GM23338 (cell line): ENCODE data around the gene MYO18B. TPM values are rescaled to one million over a fixed set of nuclear protein-coding genes. Genes with fewer than 3 reads are reported as not detected.

Experiments
- ATAC-seq: fragments of 200-7000 bp; cut with Tn5 transposase; 3 replicates; pipeline ENCODE4 v1.9.1; 2020
- DNase-seq: peaks from one replicate; pipeline ENCODE4 v3.0.0-alpha.2; 2015; ENCODE audit warnings: low spot score
- H2AFZ ChIP-seq: fragments of 200-600 bp; sonication (generic); 2 replicates; pipeline ENCODE4 v1.8.0; 2016; ENCODE audit warnings: antibody characterized with exemption, mild to moderate bottlenecking, moderate library complexity
- H3F3A ChIP-seq: fragments of 200-600 bp; sonication (generic); replicated peaks from 2 replicates; pipeline ENCODE4 v1.8.0; 2017; ENCODE audit warnings: antibody characterized with exemption, mixed run types, low read depth
- H3K27ac ChIP-seq: fragments of 200-600 bp; sonication (generic); 2 replicates; pipeline ENCODE4 v1.6.1; 2016; ENCODE audit warnings: low read depth
- H3K27me3 ChIP-seq: fragments of 200-600 bp; sonication (generic); 2 replicates; pipeline ENCODE4 v1.8.0; 2016; ENCODE audit warnings: mild to moderate bottlenecking, mixed run types, moderate library complexity; ENCODE audit not compliant: insufficient read depth
- H3K36me3 ChIP-seq: fragments of 200-600 bp; sonication (generic); 2 replicates; pipeline ENCODE4 v1.8.0; 2016; ENCODE audit warnings: mild to moderate bottlenecking; ENCODE audit not compliant: insufficient read depth
- H3K4me1 ChIP-seq: fragments of 200-600 bp; sonication (generic); 2 replicates; pipeline ENCODE4 v1.8.0; 2016; ENCODE audit warnings: mild to moderate bottlenecking, moderate library complexity; ENCODE audit not compliant: insufficient read depth
- H3K4me2 ChIP-seq: fragments of 200-600 bp; sonication (generic); 2 replicates; pipeline ENCODE4 v1.7.1; 2017; ENCODE audit warnings: mixed run types
- H3K4me3 ChIP-seq: fragments of 200-600 bp; sonication (generic); 2 replicates; pipeline ENCODE4 v1.6.1; 2016; ENCODE audit warnings: mixed run types
- H3K79me2 ChIP-seq: fragments of 200-600 bp; sonication (generic); replicated peaks from 2 replicates; pipeline ENCODE4 v1.8.0; 2017; ENCODE audit warnings: mild to moderate bottlenecking; ENCODE audit not compliant: insufficient read depth
- H3K9me2 ChIP-seq: fragments of 200-600 bp; sonication (generic); 2 replicates; pipeline ENCODE4 v1.8.0; 2017; ENCODE audit not compliant: insufficient read depth
- H4K20me1 ChIP-seq: fragments of 200-600 bp; sonication (generic); replicated peaks from 2 replicates; pipeline ENCODE4 v1.8.0; 2017; ENCODE audit warnings: mild to moderate bottlenecking; ENCODE audit not compliant: insufficient read depth
- H3K27ac Mint-ChIP-seq: 2 replicates; pipeline ENCODE4 v1.8.0; 2020; ENCODE audit warnings: inconsistent platforms, mild to moderate bottlenecking, moderate library complexity, mixed read lengths
- H3K27me3 Mint-ChIP-seq: 3 replicates; pipeline ENCODE4 v1.8.0; 2022; ENCODE audit warnings: low read depth, mild to moderate bottlenecking, moderate library complexity, mixed read lengths, inconsistent platforms; ENCODE audit not compliant: insufficient read depth, poor library complexity
- H3K36me3 Mint-ChIP-seq: 3 replicates; pipeline ENCODE4 v1.8.0; 2021; ENCODE audit warnings: low read depth, mild to moderate bottlenecking, inconsistent platforms, moderate library complexity, mixed read lengths
- H3K4me1 Mint-ChIP-seq: 3 replicates; pipeline ENCODE4 v1.8.0; 2020; ENCODE audit warnings: mild to moderate bottlenecking, inconsistent platforms, mixed read lengths
- H3K4me3 Mint-ChIP-seq: 3 replicates; pipeline ENCODE4 v1.8.0; 2021; ENCODE audit warnings: moderate library complexity, mild to moderate bottlenecking, inconsistent platforms, mixed read lengths
- H3K9me3 Mint-ChIP-seq: 3 replicates; pipeline ENCODE4 v1.8.0; 2020; ENCODE audit warnings: moderate library complexity, mild to moderate bottlenecking, inconsistent platforms, mixed read lengths
- CREB1 ChIP-seq: fragments of 250-450 bp; sonication (Bioruptor Pico); IDR thresholded peaks from 2 replicates; pipeline ENCODE4 v1.5.0; 2020; ENCODE audit warnings: low read depth, mild to moderate bottlenecking, moderate library complexity
- EZH2 ChIP-seq: fragments of 200-600 bp; sonication (generic); IDR thresholded peaks from one replicate; pipeline ENCODE4 v1.8.0; 2017; ENCODE audit warnings: antibody characterized with exemption, mild to moderate bottlenecking, low read depth; ENCODE audit not compliant: unreplicated experiment
- EZH2phosphoT487 ChIP-seq: fragments of 200-600 bp; sonication (generic); IDR thresholded peaks from one replicate; pipeline ENCODE4 v1.8.1; 2018; ENCODE audit warnings: antibody characterized with exemption; ENCODE audit not compliant: unreplicated experiment
- JUNB ChIP-seq: IDR thresholded peaks from one replicate; pipeline ENCODE4 v1.6.1; 2016; ENCODE audit warnings: antibody characterized with exemption; ENCODE audit not compliant: unreplicated experiment
- NANOG ChIP-seq: IDR thresholded peaks from 2 replicates; pipeline ENCODE4 v1.6.1; 2016; ENCODE audit warnings: antibody characterized with exemption, borderline replicate concordance
- STAT1 ChIP-seq: IDR thresholded peaks from one replicate; pipeline ENCODE4 v1.6.1; 2016; ENCODE audit warnings: antibody characterized with exemption; ENCODE audit not compliant: unreplicated experiment
- ZNF114 ChIP-seq: fragments of 250-450 bp; sonication (Bioruptor Pico); IDR thresholded peaks from 2 replicates; pipeline ENCODE4 v1.5.0; 2020; ENCODE audit warnings: mild to moderate bottlenecking, moderate library complexity
- ZNF331 ChIP-seq: fragments of 250-450 bp; sonication (Bioruptor Pico); IDR thresholded peaks from 2 replicates; pipeline ENCODE4 v1.5.0; 2020; ENCODE audit warnings: low read depth, mild to moderate bottlenecking, moderate library complexity
- polyA plus RNA-seq: library from polyadenylated mRNA; unstranded; fragments of >200 nt; fragmentation: Nextera tagmentation; extraction: Ambion mirVana; gene quantifications from 2 replicates; pipeline ENCODE4 v1.2.1, GENCODE V29; 2016
- total RNA-seq: library from RNA; depleted of rRNA; stranded (reverse); fragments of >200 nt; shearing (Covaris generic); gene quantifications from 2 replicates; pipeline ENCODE4 v1.2.3, GENCODE V29; 2014
- TF ChIP-seq, protein P1 (sequence below): IDR thresholded peaks from one replicate; pipeline ENCODE4 v1.6.1; 2018; ENCODE audit warnings: antibody characterized with exemption; ENCODE audit not compliant: unreplicated experiment
- TF ChIP-seq, protein P2 (sequence below), 2 experiments: fragments of 200-600 bp in 1 of 2; sonication (generic) in 1 of 2; conservative IDR thresholded peaks; 2 replicates each; pipeline versions ENCODE4 v1.5.1 to v1.6.1; 2016 to 2017; ENCODE audit warnings: antibody characterized with exemption in 2 of 2, low read depth in 2 of 2, mild to moderate bottlenecking in 2 of 2, moderate library complexity in 1 of 2

The MYO18B gene
- total and polyA plus RNA-seq, 2 experiments from 2014 or later = 0.36 to 0.45 TPM

DNA sequence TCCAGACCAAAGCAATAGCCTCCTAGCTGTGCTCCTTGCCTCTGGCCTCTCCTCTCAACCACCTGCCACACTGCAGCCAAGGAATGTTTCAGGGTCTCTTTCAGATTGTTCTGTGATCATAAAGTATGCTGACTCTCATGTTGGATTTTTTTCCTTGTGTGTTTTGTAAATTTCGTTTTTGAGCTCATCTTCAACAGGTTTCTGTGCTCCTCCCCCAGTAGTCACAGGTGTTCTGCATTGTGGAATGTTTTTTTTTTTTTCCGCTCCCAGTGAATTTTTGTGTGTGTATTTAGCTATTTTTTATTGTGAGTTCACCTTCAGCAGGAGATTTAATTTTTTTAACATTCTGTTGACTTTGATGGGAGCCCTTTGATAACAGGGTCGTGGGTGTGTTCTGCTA lies 153.7 kb downstream of the MYO18B start:
- no peaks in the 10 kb centered on the region; the same call in 1 of the 2 replicates for H3K9me2 ChIP-seq
- H2AFZ ChIP-seq = no peak overlapping the region
- Mint-ChIP-seq H3K4me3 (no peak overlapping the region), H3K27me3 (peaks cover 5% of the 10 kb centered on the region), H3K27ac (no peak overlapping the region), H3K4me1 (no peaks in the 10 kb centered on the region), H3K36me3 (no peaks in the 10 kb centered on the region), H3K9me3 (no peaks in the 10 kb centered on the region)
- H3K79me2 ChIP-seq = no peaks in the 10 kb centered on the region
- H3K4me1 ChIP-seq = no peaks in the 10 kb centered on the region
- DNase-seq = no peak
- no peak for TF ChIP-seq CREB1
- no peak for TF ChIP-seq JUNB
- TF ChIP-seq ZNF114 (CRISPR knock-in tag) = no peak
- TF ChIP-seq, protein P1, sequence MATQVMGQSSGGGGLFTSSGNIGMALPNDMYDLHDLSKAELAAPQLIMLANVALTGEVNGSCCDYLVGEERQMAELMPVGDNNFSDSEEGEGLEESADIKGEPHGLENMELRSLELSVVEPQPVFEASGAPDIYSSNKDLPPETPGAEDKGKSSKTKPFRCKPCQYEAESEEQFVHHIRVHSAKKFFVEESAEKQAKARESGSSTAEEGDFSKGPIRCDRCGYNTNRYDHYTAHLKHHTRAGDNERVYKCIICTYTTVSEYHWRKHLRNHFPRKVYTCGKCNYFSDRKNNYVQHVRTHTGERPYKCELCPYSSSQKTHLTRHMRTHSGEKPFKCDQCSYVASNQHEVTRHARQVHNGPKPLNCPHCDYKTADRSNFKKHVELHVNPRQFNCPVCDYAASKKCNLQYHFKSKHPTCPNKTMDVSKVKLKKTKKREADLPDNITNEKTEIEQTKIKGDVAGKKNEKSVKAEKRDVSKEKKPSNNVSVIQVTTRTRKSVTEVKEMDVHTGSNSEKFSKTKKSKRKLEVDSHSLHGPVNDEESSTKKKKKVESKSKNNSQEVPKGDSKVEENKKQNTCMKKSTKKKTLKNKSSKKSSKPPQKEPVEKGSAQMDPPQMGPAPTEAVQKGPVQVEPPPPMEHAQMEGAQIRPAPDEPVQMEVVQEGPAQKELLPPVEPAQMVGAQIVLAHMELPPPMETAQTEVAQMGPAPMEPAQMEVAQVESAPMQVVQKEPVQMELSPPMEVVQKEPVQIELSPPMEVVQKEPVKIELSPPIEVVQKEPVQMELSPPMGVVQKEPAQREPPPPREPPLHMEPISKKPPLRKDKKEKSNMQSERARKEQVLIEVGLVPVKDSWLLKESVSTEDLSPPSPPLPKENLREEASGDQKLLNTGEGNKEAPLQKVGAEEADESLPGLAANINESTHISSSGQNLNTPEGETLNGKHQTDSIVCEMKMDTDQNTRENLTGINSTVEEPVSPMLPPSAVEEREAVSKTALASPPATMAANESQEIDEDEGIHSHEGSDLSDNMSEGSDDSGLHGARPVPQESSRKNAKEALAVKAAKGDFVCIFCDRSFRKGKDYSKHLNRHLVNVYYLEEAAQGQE = no peak
- TF ChIP-seq EZH2 = no peak
- TF ChIP-seq NANOG = no peak
- TF ChIP-seq, protein P2, sequence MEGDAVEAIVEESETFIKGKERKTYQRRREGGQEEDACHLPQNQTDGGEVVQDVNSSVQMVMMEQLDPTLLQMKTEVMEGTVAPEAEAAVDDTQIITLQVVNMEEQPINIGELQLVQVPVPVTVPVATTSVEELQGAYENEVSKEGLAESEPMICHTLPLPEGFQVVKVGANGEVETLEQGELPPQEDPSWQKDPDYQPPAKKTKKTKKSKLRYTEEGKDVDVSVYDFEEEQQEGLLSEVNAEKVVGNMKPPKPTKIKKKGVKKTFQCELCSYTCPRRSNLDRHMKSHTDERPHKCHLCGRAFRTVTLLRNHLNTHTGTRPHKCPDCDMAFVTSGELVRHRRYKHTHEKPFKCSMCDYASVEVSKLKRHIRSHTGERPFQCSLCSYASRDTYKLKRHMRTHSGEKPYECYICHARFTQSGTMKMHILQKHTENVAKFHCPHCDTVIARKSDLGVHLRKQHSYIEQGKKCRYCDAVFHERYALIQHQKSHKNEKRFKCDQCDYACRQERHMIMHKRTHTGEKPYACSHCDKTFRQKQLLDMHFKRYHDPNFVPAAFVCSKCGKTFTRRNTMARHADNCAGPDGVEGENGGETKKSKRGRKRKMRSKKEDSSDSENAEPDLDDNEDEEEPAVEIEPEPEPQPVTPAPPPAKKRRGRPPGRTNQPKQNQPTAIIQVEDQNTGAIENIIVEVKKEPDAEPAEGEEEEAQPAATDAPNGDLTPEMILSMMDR (conservative IDR thresholded peaks at IDR 0.05; ENCODE audit: low read depth in 2 of 2) = no peak
- no peak for TF ChIP-seq ZNF331 (CRISPR knock-in tag)
- no peak for TF ChIP-seq EZH2phosphoT487
- TF ChIP-seq STAT1 = no peak
- no peak for ATAC-seq
- no peak overlapping the region for H3K27ac ChIP-seq
- H3F3A ChIP-seq = no peaks in the 10 kb centered on the region
- H4K20me1 ChIP-seq = no peaks in the 10 kb centered on the region
- 0 out of 2 replicates have a peak, but pooled peaks cover 2% of the 10 kb centered on the region for H3K27me3 ChIP-seq
- H3K4me3 ChIP-seq = no peak overlapping the region
- H3K36me3 ChIP-seq = no peaks in the 10 kb centered on the region
- H3K4me2 ChIP-seq = no peak overlapping the region

GRCh38 chr22:25896098-25896497 lies 154.1 kb downstream of the MYO18B start:
- ATAC-seq (peak; percentile 56; the same call in 2 of the 3 replicates), DNase-seq (peak; percentile 61)
- TF ChIP-seq NANOG (no peak), ZNF331 (CRISPR knock-in tag) (no peak), EZH2phosphoT487 (no peak)
- TF ChIP-seq, protein P2 (conservative IDR thresholded peaks at IDR 0.05; ENCODE audit: low read depth in 2 of 2) = peak; percentile 38 to 66

More at GRCh38 chr22:25896098-25896497, 154.1 kb downstream of the MYO18B start:
- H3K27ac Mint-ChIP-seq = no peak overlapping the region
- Histone ChIP-seq H3F3A (no peaks in the 10 kb centered on the region), H3K4me1 (no peaks in the 10 kb centered on the region), H3K4me3 (no peak overlapping the region), H3K4me2 (no peak overlapping the region), H4K20me1 (no peaks in the 10 kb centered on the region), H3K9me2 (no peaks in the 10 kb centered on the region; the same call in 1 of the 2 replicates), H3K27me3 (0 out of 2 replicates have a peak, but pooled peaks cover 2% of the 10 kb centered on the region), H3K36me3 (no peaks in the 10 kb centered on the region), H3K27ac (no peak overlapping the region), H3K79me2 (no peaks in the 10 kb centered on the region), H2AFZ (no peak overlapping the region)
- H3K4me1 Mint-ChIP-seq = no peaks in the 10 kb centered on the region
- no peak overlapping the region for H3K4me3 Mint-ChIP-seq
- no peaks in the 10 kb centered on the region for H3K36me3 Mint-ChIP-seq
- H3K27me3 Mint-ChIP-seq = peaks cover 5% of the 10 kb centered on the region
- H3K9me3 Mint-ChIP-seq = no peaks in the 10 kb centered on the region
